Epithelial cell of proximal tubule (primary cell): ENCODE data around the gene USPL1. TPM values are rescaled to one million over a fixed set of nuclear protein-coding genes. Genes with fewer than 3 reads are reported as not detected.

Experiments used
- DNase-seq: peaks from one replicate; pipeline ENCODE4 v3.0.0-alpha.2; 2011; ENCODE audit warnings: low read depth
- H3K4me3 ChIP-seq: 2 replicates; pipeline ENCODE4 v1.5.1; 2011; ENCODE audit warnings: low read depth, mild to moderate bottlenecking, low read length
- total RNA-seq: library from RNA; depleted of rRNA; stranded (reverse); fragments of >200 nt; gene quantifications from 2 replicates; pipeline ENCODE4 v1.2.3, GENCODE V29; 2015
- TF ChIP-seq, protein P1 (sequence below): conservative IDR thresholded peaks from 2 replicates; pipeline ENCODE4 v1.5.1; 2012; ENCODE audit warnings: low read depth, mild to moderate bottlenecking, low read length

The USPL1 gene
- total RNA-seq, 1 donor from 2014 or later, result 13.2 TPM

DNA sequence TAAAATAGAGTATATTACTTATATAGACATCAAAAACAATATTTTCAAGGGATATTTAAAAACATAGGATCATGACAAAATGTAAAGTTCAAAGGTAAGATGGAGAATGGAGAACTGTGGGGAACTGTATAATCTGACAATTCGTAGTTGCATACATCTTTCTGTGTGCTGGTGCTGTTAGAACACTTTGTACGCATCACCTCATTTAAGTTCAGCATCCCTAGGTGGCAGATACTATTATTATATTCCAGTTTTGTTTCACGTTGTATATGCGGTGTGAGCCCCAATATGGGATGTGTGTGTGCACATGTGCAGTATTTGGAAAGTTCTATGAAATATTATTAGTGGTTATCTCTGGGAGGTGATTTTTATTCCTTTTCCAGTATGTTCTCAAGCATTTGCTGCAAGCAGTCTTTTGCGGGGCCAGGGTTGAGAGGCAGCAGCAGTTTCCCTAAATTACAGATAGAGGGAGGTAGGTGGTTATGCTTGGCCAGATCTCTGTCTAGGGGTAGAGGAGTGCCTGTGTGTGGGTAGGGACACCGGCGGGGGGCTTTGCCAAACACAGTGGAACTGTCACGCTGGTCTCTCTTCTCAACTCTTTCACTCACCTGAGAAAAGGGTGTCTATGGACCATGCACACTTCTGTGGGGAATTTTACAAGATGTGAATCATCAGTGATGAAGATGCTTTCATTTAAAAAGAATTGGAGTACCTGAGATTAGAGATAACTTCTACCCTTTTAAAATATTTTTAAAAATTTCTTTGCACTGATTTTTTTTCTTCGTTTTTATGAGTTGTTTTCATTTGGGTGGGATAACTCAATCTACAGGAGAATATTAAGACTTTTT lies 62.0 kb downstream of the USPL1 start:
- no peak for DNase-seq
- TF ChIP-seq, protein P1, sequence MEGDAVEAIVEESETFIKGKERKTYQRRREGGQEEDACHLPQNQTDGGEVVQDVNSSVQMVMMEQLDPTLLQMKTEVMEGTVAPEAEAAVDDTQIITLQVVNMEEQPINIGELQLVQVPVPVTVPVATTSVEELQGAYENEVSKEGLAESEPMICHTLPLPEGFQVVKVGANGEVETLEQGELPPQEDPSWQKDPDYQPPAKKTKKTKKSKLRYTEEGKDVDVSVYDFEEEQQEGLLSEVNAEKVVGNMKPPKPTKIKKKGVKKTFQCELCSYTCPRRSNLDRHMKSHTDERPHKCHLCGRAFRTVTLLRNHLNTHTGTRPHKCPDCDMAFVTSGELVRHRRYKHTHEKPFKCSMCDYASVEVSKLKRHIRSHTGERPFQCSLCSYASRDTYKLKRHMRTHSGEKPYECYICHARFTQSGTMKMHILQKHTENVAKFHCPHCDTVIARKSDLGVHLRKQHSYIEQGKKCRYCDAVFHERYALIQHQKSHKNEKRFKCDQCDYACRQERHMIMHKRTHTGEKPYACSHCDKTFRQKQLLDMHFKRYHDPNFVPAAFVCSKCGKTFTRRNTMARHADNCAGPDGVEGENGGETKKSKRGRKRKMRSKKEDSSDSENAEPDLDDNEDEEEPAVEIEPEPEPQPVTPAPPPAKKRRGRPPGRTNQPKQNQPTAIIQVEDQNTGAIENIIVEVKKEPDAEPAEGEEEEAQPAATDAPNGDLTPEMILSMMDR, result peak; percentile 57
- no peak overlapping the region for H3K4me3 ChIP-seq

DNA sequence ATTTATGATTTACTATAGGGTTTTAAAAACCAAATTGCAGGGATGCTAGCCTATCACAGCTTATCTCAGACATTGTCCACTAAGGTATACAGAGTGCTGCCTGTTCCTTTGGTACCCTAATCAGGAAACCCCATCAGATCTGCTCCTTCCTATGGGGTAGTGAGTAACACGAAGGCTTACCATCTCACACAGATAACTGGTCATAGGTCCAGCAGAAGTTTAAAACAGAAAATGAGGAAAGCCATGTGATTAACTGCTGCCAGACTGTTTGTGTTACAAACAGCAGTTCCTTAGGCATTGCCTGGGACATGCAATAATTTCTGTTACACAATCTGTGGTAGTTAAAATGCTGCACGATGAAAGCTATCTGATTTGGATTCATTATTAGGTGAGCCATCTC lies 64.1 kb downstream of the USPL1 start:
- no peak overlapping the region for H3K4me3 ChIP-seq
- no peak for DNase-seq
- TF ChIP-seq, protein P1, result no peak

DNA sequence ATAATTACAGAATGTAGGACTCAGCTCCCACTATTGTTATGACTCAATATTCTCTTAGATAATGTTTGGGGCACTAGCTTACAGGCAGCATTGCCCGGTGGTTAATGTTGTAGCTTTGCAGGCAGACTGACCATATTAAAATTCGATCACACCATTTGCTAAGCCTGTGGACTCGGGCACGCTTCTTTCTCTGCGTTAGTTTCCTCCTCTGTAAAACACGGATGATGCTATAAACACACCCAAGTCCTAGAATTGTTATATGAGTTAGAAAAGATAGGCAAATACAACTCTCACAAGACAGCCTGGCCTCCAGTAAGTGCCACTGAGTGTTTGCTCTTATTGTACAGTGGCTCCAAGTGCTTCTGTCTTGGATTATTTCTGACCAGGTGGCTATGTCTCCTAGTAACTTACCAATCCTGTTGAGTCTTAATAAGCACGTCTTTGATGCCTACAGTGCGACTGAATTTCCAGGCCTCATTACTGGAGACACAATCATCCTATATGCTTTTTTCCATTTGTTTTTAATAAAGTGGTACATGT lies 67.7 kb downstream of the USPL1 start:
- no peak overlapping the region for H3K4me3 ChIP-seq
- no peak for DNase-seq

DNA sequence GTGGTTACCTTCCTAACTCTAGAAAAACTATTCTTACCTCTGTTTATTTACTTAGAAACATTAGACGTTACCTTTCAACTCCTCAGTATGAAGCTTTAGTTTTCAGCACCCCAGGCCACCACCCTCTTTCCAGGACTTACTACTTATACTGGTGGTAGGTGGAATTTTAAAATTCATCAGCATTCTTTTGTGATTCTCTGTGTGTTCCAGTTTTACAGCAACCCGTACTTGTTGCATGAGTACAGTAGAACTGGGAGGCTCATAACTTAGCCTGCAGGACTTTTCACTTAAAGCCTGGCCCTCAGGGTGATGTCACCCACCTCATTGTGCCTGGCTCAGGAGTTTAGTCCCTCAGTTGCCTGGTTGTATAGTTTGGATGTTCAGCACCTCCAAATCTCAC lies 68.3 kb downstream of the USPL1 start:
- DNase-seq, result no peak
- no peak overlapping the region for H3K4me3 ChIP-seq
- TF ChIP-seq, protein P1, result no peak

More for the DNA sequence above, 67.7 kb downstream of the USPL1 start:
- TF ChIP-seq, protein P1, result no peak

DNA sequence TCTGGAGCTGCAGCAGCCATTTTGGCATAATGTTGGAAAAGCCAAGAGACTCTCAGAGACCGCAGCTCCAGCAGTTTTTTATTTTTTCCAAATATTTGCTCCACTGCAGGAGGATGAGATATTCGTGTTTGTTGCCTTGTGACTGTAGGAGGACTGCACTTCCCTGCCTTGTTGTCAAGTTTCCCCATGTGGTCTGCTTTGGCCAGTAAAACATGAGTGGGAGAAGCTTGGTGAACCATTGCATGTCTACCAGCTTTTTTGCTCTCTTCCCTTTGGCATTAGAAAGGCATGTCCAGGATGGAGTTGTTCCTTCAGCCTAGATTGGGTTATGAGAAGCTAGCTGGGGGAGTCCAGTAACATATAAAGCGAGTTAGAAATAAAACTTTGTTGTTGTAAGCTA lies 69.9 kb downstream of the USPL1 start:
- no peak overlapping the region for H3K4me3 ChIP-seq
- TF ChIP-seq, protein P1, result no peak
- no peak for DNase-seq

DNA sequence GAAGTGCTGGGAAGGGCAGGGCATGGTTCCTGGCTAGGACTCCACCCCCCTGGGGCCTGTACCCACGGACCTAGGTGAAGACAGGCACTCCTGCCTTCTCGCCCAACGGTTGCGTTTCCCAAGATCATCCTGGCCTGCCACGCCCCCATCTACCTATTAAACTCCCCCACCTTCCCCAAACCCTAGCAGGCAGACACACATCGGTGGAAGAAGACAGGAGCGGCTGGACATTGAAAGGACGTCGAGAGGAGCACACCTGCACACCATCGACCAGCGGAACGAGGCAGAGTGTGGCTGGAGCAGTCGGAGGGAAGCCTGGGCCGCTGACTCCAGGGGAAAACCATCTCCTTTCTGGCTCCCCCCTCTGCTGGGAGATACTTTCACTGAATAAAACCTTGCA lies 72.0 kb downstream of the USPL1 start:
- no peak overlapping the region for H3K4me3 ChIP-seq
- TF ChIP-seq, protein P1, result no peak

More for the DNA sequence above, 72.0 kb downstream of the USPL1 start:
- DNase-seq, result no peak
